ENCODE data around the gene MED25.

The MED25 gene

DNA sequence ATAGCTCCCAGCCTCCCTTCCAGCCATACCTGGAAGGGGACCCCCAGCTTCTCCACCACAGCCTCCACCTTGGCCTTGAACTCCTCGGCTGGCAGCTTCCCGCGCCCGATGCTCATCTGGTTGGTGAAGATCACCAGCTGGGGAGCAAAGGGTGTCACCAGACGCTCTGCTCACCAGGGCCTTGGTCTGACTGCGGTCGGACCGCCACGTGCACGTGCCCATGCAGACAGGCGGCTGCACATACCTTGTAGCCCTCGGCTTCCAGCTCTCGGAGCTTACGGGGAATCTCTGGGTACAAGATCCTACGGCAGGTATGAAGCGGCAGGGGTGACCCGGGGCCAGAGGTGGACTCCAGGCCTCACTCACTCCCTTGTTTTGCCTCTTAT is 45.8 kb downstream of the MED25 start:
- no peaks in the 10 kb centered on the region for H3K9me3 Mint-ChIP-seq
- H3K36me3 Mint-ChIP-seq (ENCODE audit: low read depth) = peaks cover 31% of the 10 kb centered on the region
- H3K27me3 Mint-ChIP-seq (ENCODE audit: low read depth, poor library complexity) = no peaks in the 10 kb centered on the region
- no peak overlapping the region for H3K27ac Mint-ChIP-seq
- DNase-seq = no peak
- H3K4me3 Mint-ChIP-seq = no peak overlapping the region
- peaks cover 55% of the 10 kb centered on the region for H3K4me1 Mint-ChIP-seq
- TF ChIP-seq, protein P1, sequence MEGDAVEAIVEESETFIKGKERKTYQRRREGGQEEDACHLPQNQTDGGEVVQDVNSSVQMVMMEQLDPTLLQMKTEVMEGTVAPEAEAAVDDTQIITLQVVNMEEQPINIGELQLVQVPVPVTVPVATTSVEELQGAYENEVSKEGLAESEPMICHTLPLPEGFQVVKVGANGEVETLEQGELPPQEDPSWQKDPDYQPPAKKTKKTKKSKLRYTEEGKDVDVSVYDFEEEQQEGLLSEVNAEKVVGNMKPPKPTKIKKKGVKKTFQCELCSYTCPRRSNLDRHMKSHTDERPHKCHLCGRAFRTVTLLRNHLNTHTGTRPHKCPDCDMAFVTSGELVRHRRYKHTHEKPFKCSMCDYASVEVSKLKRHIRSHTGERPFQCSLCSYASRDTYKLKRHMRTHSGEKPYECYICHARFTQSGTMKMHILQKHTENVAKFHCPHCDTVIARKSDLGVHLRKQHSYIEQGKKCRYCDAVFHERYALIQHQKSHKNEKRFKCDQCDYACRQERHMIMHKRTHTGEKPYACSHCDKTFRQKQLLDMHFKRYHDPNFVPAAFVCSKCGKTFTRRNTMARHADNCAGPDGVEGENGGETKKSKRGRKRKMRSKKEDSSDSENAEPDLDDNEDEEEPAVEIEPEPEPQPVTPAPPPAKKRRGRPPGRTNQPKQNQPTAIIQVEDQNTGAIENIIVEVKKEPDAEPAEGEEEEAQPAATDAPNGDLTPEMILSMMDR (IDR thresholded peaks at IDR 0.05) = no peak

- Mint-ChIP-seq H3K36me3 (ENCODE audit: low read depth) (peaks cover 28% of the 10 kb centered on the region), H3K4me1 (peaks cover 52% of the 10 kb centered on the region), H3K27ac (no peak overlapping the region), H3K4me3 (no peak overlapping the region), H3K9me3 (no peaks in the 10 kb centered on the region), H3K27me3 (ENCODE audit: low read depth, poor library complexity) (no peaks in the 10 kb centered on the region)
- TF ChIP-seq, protein P1 (IDR thresholded peaks at IDR 0.05) = no peak
- DNase-seq = no peak
These were observed 46.8 kb downstream of the MED25 start for GRCh38 chr19:49864890-49865289.

DNA sequence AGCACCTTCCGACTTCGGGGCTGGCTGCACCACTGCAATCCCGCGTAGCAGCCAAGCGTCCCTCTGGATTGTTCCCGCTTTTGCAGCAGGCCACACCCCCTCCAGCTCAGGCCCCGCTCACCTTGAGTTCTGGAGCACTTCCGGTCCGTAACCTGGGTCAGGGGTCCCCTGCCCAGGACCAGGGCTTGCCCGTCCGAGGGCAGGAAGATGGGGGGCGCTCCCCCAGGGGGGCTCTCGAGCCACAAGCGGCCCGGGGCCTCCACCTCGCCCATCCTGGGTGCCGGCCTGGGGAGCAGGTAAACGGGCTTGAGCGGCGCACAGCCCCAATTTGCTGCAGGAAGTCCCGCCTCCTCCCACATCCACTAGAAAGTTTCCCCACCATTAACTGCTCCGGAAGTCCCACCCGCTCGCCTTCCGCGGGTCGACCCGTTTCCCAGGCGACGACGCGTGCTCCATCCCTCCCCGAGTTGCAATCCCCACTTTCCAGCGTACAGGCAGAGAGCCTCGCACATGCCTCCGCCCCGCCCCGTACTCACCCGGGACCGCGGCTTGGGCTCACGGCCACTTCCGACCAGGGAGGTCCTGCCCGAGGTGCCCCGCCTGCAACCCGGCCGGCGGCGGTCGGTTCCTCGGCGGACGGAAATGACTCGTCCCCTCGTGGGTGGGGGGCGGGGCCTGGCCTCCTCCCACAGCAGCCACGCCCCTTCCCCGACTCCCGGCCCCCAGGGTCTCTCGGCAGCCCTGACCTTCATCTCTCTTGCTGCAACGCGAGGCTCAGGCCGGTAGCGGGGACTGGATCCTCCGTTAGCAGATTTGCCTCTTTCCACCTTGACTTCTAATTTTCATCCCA is 49.1 kb downstream of the MED25 start, which contains the start of gene PNKP:
Gene PNKP, minus strand, starts transcription at position 644 of the 850 bp plus-strand sequence. Its CDS starts 372 bp downstream, at position 272.
- TF ChIP-seq, protein P1 (IDR thresholded peaks at IDR 0.05) = no peak
- no peak within 1 kb of the TSS for H3K4me3 Mint-ChIP-seq
- H3K27me3 Mint-ChIP-seq (ENCODE audit: low read depth, poor library complexity) = no peaks in the 10 kb centered on the region
- peak within 1 kb of the TSS; percentile 98 for H3K27ac Mint-ChIP-seq
- H3K4me1 Mint-ChIP-seq = peaks cover 57% of the 10 kb centered on the region
- no peaks in the 10 kb centered on the region for H3K9me3 Mint-ChIP-seq
- H3K36me3 Mint-ChIP-seq (ENCODE audit: low read depth) = peaks cover 34% of the 10 kb centered on the region
- peak; percentile 91 for DNase-seq

GRCh38 chr19:49869009-49869483 is 51.0 kb downstream of the MED25 start:
- H3K27me3 Mint-ChIP-seq (ENCODE audit: low read depth, poor library complexity) = no peaks in the 10 kb centered on the region
- H3K4me3 Mint-ChIP-seq = no peak overlapping the region
- no peaks in the 10 kb centered on the region for H3K9me3 Mint-ChIP-seq
- H3K27ac Mint-ChIP-seq = no peak overlapping the region
- peak; percentile 91 for DNase-seq
- TF ChIP-seq, protein P1 (IDR thresholded peaks at IDR 0.05) = no peak
- peaks cover 49% of the 10 kb centered on the region for H3K4me1 Mint-ChIP-seq
- peaks cover 24% of the 10 kb centered on the region for H3K36me3 Mint-ChIP-seq (ENCODE audit: low read depth)

DNA sequence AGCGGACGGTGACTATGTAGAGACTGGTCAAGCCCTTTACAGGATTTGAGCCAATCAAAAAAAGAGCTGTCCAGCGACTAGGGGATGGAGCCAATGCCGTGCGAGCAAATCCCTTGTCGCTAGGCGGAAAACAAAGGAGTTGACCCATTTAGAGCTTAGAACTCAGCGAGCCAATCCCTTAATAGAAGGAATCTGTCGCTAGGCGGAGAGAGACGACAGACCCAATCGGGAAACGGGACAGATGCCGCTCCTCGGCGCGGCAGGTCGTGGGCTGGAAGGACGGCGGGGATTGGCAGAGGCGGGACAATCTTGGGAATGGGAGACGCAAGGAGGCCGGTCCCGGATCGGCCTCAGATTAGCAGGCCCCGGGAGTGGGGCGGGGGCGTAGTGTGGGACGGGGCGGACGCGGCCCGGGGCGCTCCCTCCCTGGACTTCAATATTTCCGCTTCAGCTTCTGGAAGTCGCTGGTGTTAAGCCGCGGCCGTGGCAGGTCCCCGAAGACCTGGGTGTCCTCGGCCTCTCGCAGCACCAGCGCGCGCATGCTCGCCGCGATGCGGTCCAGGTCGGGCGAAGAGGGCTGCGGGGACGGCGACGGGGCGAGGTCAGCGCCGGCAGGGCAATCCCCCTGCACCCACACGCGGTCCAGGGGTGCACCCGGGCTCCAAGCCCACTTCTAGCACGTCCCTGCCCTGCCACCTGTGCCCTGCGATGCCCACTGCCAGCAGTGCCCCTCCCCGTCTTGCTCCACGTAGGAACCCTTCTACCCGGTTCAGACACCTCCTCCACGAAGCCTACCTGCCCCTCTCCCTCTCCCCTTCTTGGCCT is 51.6 kb downstream of the MED25 start:
- H3K27me3 Mint-ChIP-seq (ENCODE audit: low read depth, poor library complexity) = no peaks in the 10 kb centered on the region
- TF ChIP-seq, protein P1 (IDR thresholded peaks at IDR 0.05) = no peak
- no peaks in the 10 kb centered on the region for H3K9me3 Mint-ChIP-seq
- peak overlapping the region; percentile 96 for H3K27ac Mint-ChIP-seq
- H3K36me3 Mint-ChIP-seq (ENCODE audit: low read depth) = peaks cover 18% of the 10 kb centered on the region
- no peak overlapping the region for H3K4me3 Mint-ChIP-seq
- DNase-seq = peak; percentile 95
- peaks cover 48% of the 10 kb centered on the region for H3K4me1 Mint-ChIP-seq

Data from nephron progenitor cell (in vitro differentiated cells).